ENCODE results near the gene ARAP1. TPM values are rescaled to one million over a fixed set of nuclear protein-coding genes. Genes with fewer than 3 reads are reported as not detected.

Gene ARAP1
- polyA plus RNA-seq, 1 donor from 2014 or later = 3.5 TPM

- Histone ChIP-seq H3K27ac (ENCODE audit: low read length) (no peak overlapping the region), H3K4me2 (ENCODE audit: low read length) (no peak overlapping the region), H3K9ac (ENCODE audit: low read length) (no peak overlapping the region), H3F3A (ENCODE audit: insufficient read depth, low read length, poor library complexity, severe bottlenecking) (no peaks in the 10 kb centered on the region), H4K20me1 (ENCODE audit: insufficient read depth) (no peaks in the 10 kb centered on the region), H3K9me2 (ENCODE audit: insufficient read depth, low read length) (no peaks in the 10 kb centered on the region), H3K36me3 (ENCODE audit: insufficient read depth, low read length) (no peaks in the 10 kb centered on the region), H3K9me3 (ENCODE audit: low read length) (no peaks in the 10 kb centered on the region), H3K27me3 (ENCODE audit: insufficient read depth, low read depth, low read length) (no peaks in the 10 kb centered on the region), H3K79me2 (replicated peaks; ENCODE audit: insufficient read depth, low read length) (no peaks in the 10 kb centered on the region), H2AFZ (ENCODE audit: low read depth, low read length) (no peak overlapping the region), H3K4me3 (ENCODE audit: low read length) (no peak overlapping the region)
- no peak for TF ChIP-seq SMC3 (conservative IDR thresholded peaks at IDR 0.05; ENCODE audit: poor library complexity)
- no peak for TF ChIP-seq MXI1 (conservative IDR thresholded peaks at IDR 0.05; ENCODE audit: poor library complexity, severe bottlenecking)
- no peak for TF ChIP-seq EZH2 (IDR thresholded peaks at IDR 0.05; ENCODE audit: borderline replicate concordance, insufficient read depth, low read length, poor library complexity, severe bottlenecking)
- no peak for TF ChIP-seq EP300 (conservative IDR thresholded peaks at IDR 0.05; ENCODE audit: poor library complexity, severe bottlenecking)
- no peak for TF ChIP-seq TAF1 (IDR thresholded peaks at IDR 0.05; ENCODE audit: low read depth)
- no peak for TF ChIP-seq POLR2AphosphoS5 (IDR thresholded peaks at IDR 0.05)
- no peak for TF ChIP-seq REST (IDR thresholded peaks at IDR 0.05; ENCODE audit: borderline replicate concordance)
- no peak for TF ChIP-seq RAD21 (conservative IDR thresholded peaks at IDR 0.05)
- TF ChIP-seq, protein P1, sequence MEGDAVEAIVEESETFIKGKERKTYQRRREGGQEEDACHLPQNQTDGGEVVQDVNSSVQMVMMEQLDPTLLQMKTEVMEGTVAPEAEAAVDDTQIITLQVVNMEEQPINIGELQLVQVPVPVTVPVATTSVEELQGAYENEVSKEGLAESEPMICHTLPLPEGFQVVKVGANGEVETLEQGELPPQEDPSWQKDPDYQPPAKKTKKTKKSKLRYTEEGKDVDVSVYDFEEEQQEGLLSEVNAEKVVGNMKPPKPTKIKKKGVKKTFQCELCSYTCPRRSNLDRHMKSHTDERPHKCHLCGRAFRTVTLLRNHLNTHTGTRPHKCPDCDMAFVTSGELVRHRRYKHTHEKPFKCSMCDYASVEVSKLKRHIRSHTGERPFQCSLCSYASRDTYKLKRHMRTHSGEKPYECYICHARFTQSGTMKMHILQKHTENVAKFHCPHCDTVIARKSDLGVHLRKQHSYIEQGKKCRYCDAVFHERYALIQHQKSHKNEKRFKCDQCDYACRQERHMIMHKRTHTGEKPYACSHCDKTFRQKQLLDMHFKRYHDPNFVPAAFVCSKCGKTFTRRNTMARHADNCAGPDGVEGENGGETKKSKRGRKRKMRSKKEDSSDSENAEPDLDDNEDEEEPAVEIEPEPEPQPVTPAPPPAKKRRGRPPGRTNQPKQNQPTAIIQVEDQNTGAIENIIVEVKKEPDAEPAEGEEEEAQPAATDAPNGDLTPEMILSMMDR (IDR thresholded peaks at IDR 0.05; ENCODE audit: poor library complexity, severe bottlenecking) = no peak
Observed at GRCh38 chr11:72735495-72736027, 16.6 kb downstream of the ARAP1 start.

- H3K9ac ChIP-seq (ENCODE audit: low read length) = no peak overlapping the region
Observed at GRCh38 chr11:72732329-72732728, 19.9 kb downstream of the ARAP1 start.

More at GRCh38 chr11:72732329-72732728, 19.9 kb downstream of the ARAP1 start:
- Histone ChIP-seq H3K4me3 (ENCODE audit: low read length) (no peak overlapping the region), H3F3A (ENCODE audit: insufficient read depth, low read length, poor library complexity, severe bottlenecking) (no peaks in the 10 kb centered on the region), H3K9me3 (ENCODE audit: low read length) (no peaks in the 10 kb centered on the region), H4K20me1 (ENCODE audit: insufficient read depth) (no peaks in the 10 kb centered on the region), H3K79me2 (replicated peaks; ENCODE audit: insufficient read depth, low read length) (no peaks in the 10 kb centered on the region), H3K4me2 (ENCODE audit: low read length) (no peak overlapping the region), H3K36me3 (ENCODE audit: insufficient read depth, low read length) (no peaks in the 10 kb centered on the region), H3K9me2 (ENCODE audit: insufficient read depth, low read length) (no peaks in the 10 kb centered on the region), H3K27me3 (ENCODE audit: insufficient read depth, low read depth, low read length) (no peaks in the 10 kb centered on the region), H2AFZ (ENCODE audit: low read depth, low read length) (no peak overlapping the region), H3K27ac (ENCODE audit: low read length) (no peak overlapping the region)
- no peak for TF ChIP-seq TAF1 (IDR thresholded peaks at IDR 0.05; ENCODE audit: low read depth)
- TF ChIP-seq, protein P1 (IDR thresholded peaks at IDR 0.05; ENCODE audit: poor library complexity, severe bottlenecking) = no peak
- TF ChIP-seq EZH2 (IDR thresholded peaks at IDR 0.05; ENCODE audit: borderline replicate concordance, insufficient read depth, low read length, poor library complexity, severe bottlenecking) = no peak
- no peak for TF ChIP-seq REST (IDR thresholded peaks at IDR 0.05; ENCODE audit: borderline replicate concordance)
- no peak for TF ChIP-seq MXI1 (conservative IDR thresholded peaks at IDR 0.05; ENCODE audit: poor library complexity, severe bottlenecking)
- no peak for TF ChIP-seq SMC3 (conservative IDR thresholded peaks at IDR 0.05; ENCODE audit: poor library complexity)
- TF ChIP-seq EP300 (conservative IDR thresholded peaks at IDR 0.05; ENCODE audit: poor library complexity, severe bottlenecking) = no peak
- TF ChIP-seq POLR2AphosphoS5 (IDR thresholded peaks at IDR 0.05) = no peak
- no peak for TF ChIP-seq RAD21 (conservative IDR thresholded peaks at IDR 0.05)

Data from neural cell (in vitro differentiated cells).